Endothelial cell (in vitro differentiated cells): ENCODE data around the gene FCHSD2. TPM values are rescaled to one million over a fixed set of nuclear protein-coding genes. Genes with fewer than 3 reads are reported as not detected.
"Not testable (repeated sequence)": the region's sequence is repeated elsewhere in the genome, so short reads cannot be mapped to it uniquely, and the experiment has no call there.

Experiments
- DNase-seq: peaks from one replicate; pipeline ENCODE4 v3.0.0; 2021; ENCODE audit warnings: low spot score
- H3K27ac Mint-ChIP-seq: one replicate; pipeline ENCODE4 v1.8.0; 2021; ENCODE audit warnings: mixed read lengths, inconsistent platforms; ENCODE audit not compliant: unreplicated experiment
- H3K27me3 Mint-ChIP-seq: one replicate; pipeline ENCODE4 v1.8.0; 2021; ENCODE audit warnings: mild to moderate bottlenecking, moderate library complexity, mixed read lengths, inconsistent platforms; ENCODE audit not compliant: unreplicated experiment
- H3K36me3 Mint-ChIP-seq: one replicate; pipeline ENCODE4 v1.8.0; 2021; ENCODE audit warnings: mild to moderate bottlenecking, low read depth, mixed read lengths, inconsistent platforms; ENCODE audit not compliant: unreplicated experiment
- H3K4me1 Mint-ChIP-seq: one replicate; pipeline ENCODE4 v1.8.0; 2021; ENCODE audit warnings: mild to moderate bottlenecking, mixed read lengths, inconsistent platforms; ENCODE audit not compliant: unreplicated experiment
- H3K4me3 Mint-ChIP-seq: one replicate; pipeline ENCODE4 v1.8.0; 2021; ENCODE audit warnings: mild to moderate bottlenecking, mixed read lengths, inconsistent platforms; ENCODE audit not compliant: unreplicated experiment
- H3K9me3 Mint-ChIP-seq: one replicate; pipeline ENCODE4 v1.8.0; 2021; ENCODE audit warnings: mixed read lengths, inconsistent platforms; ENCODE audit not compliant: unreplicated experiment
- total RNA-seq: library from RNA; stranded (reverse); fragmentation: NEBNext Ultra II Directional; extraction: Animal tissue kit (Norgen Biotek cat#: 25700); gene quantifications from one replicate; pipeline ENCODE4 v1.2.1, GENCODE V29; 2021; ENCODE audit not compliant: unreplicated experiment
- TF ChIP-seq, protein P1 (sequence below): fragments of 200-600 bp; sonication (generic); IDR thresholded peaks from one replicate; pipeline ENCODE4 v1.5.0; 2021; ENCODE audit warnings: antibody characterized with exemption; ENCODE audit not compliant: unreplicated experiment

The FCHSD2 gene
- total RNA-seq, 1 donor from 2014 or later: 45.3 TPM

DNA sequence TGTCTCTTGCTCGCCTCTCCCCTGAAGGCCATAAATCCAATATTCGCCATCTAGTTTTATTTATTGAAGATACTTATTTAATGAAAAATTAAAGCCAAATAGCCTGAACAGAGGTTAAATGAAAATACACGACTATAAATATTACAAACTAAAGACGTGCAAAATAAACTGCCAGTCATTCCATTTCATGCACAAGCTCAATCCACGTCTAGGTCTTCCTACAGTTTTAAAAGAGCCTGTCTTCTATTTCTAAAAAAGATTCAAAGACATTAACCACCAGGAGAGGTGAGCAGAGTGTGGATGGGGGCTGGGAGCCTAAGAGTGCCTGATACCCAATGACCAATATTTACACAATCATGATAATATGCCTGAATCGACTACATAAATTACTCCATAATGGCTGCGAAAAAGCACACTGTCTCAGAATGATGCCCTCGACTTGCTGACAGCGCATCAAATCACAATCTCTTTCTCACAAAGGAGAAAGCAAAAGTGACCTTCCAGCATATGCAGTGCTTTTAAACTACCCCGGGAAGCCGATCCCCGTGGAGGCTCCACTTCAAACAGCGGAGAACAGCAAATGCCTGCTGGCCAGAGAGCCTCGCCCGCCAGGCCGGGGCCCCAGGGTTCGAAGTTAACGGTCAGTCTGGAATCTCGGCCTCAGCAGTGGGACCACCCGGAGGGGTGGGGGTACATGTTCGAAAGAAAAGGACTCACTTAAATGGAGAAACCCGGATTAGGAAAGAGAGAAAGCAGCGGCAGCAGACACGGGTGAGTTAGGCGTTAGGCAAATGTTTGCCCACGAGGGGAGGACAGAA lies 1.7 kb downstream of the FCHSD2 start:
- peak overlapping the region; percentile 97 for H3K27ac Mint-ChIP-seq
- H3K27me3 Mint-ChIP-seq: peaks cover 21% of the 10 kb centered on the region
- peak; percentile 37 for DNase-seq
- H3K36me3 Mint-ChIP-seq: peaks cover 10% of the 10 kb centered on the region
- TF ChIP-seq, protein P1, sequence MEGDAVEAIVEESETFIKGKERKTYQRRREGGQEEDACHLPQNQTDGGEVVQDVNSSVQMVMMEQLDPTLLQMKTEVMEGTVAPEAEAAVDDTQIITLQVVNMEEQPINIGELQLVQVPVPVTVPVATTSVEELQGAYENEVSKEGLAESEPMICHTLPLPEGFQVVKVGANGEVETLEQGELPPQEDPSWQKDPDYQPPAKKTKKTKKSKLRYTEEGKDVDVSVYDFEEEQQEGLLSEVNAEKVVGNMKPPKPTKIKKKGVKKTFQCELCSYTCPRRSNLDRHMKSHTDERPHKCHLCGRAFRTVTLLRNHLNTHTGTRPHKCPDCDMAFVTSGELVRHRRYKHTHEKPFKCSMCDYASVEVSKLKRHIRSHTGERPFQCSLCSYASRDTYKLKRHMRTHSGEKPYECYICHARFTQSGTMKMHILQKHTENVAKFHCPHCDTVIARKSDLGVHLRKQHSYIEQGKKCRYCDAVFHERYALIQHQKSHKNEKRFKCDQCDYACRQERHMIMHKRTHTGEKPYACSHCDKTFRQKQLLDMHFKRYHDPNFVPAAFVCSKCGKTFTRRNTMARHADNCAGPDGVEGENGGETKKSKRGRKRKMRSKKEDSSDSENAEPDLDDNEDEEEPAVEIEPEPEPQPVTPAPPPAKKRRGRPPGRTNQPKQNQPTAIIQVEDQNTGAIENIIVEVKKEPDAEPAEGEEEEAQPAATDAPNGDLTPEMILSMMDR: no peak
- H3K4me3 Mint-ChIP-seq: peak overlapping the region; percentile 99
- no peaks in the 10 kb centered on the region for H3K9me3 Mint-ChIP-seq
- H3K4me1 Mint-ChIP-seq: peaks cover 39% of the 10 kb centered on the region

DNA sequence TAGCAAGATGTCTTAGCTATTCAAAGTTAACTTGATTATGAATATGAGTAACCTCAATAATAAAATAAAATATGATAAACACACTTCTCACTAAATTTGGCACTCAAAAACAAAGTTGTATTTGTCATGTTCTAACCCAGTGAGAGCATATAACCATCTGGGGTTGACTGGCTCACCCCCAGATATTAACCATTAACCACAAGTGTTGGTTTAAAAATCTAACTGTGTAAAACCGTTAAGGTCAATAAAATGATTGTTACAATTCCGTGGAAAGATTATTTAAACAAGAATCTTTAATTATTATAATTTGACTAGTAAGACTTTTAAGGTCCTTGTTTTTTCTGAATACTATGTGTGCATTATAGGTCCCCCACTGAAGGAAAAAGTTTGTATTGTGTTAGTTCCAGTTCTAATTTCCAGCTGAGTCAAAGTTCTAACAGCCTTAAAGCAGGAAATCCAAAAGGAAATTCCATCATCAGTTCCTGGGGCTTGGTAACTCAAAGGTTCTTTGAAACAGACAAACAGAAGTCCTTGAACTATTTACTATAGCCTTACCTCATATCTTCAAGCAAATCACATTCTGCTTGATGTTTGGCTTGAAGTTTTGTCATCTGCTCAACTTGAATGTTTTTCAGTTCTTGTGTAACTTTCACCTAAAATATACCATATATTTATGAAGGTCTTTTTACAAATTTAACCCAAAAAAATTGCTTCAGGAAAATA lies 2.5 kb downstream of the FCHSD2 start:
- peaks cover 10% of the 10 kb centered on the region for H3K36me3 Mint-ChIP-seq
- TF ChIP-seq, protein P1: no peak
- peak overlapping the region; percentile 99 for H3K4me3 Mint-ChIP-seq
- peak overlapping the region; percentile 97 for H3K27ac Mint-ChIP-seq
- no peaks in the 10 kb centered on the region for H3K9me3 Mint-ChIP-seq
- no peak for DNase-seq
- peaks cover 39% of the 10 kb centered on the region for H3K4me1 Mint-ChIP-seq
- H3K27me3 Mint-ChIP-seq: peaks cover 17% of the 10 kb centered on the region

DNA sequence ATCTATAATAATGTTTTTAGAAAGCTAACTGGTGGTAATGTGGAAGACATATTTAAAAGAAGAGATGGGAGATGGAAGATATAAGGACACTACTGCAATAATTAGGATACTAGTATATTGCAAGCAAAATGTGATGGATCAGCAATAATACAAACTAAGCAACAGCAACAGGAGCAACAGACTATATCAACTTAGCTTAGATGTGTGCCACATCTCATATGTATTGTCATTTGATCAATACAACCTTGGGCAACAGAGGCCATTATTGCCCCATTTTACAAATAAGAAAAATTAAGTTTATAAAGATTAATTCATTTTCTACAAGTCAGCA lies 4.2 kb downstream of the FCHSD2 start:
- H3K4me3 Mint-ChIP-seq: peak overlapping the region; percentile 30
- TF ChIP-seq, protein P1: no peak

DNA sequence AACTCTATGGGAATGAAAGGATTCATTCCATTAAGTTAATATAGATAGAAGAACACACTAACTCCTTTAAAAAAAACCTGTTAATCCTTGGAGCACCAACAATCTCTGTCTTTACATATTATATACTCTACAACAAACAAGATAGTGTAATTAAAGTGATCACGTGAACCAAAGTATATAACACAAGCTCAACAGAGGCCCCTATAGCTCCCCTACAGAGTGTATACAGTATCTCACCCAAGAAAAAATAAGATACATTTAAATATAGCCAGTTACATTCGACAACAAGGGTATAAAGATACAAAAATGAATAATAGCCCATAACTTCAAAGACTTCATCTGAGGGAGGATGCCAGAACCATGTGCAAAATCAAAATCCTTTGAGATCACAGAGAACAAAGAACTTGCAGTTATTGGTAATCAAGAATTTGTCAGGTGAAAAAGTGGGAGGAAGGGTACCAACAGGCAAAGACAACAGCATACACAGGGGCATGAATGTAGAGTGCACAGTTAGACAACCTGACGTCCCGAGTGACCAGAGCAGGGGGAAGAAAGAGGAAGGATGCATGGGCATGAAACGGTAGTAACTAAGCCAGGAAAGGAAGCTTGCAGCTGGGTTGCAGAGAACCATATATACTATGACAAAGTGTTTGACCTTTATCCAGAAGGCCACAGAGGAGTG lies 4.7 kb downstream of the FCHSD2 start:
- DNase-seq: no peak
- peak overlapping the region; percentile 14 for H3K27ac Mint-ChIP-seq
- TF ChIP-seq, protein P1: no peak
- peak overlapping the region; percentile 30 for H3K4me3 Mint-ChIP-seq
- peaks cover 27% of the 10 kb centered on the region for H3K4me1 Mint-ChIP-seq
- peaks cover 9% of the 10 kb centered on the region for H3K27me3 Mint-ChIP-seq
- H3K36me3 Mint-ChIP-seq: peaks cover 10% of the 10 kb centered on the region
- H3K9me3 Mint-ChIP-seq: no peaks in the 10 kb centered on the region

More for the DNA sequence above, 4.2 kb downstream of the FCHSD2 start:
- Mint-ChIP-seq H3K9me3 (no peaks in the 10 kb centered on the region), H3K27ac (peak overlapping the region; percentile 14), H3K4me1 (peaks cover 30% of the 10 kb centered on the region), H3K36me3 (peaks cover 10% of the 10 kb centered on the region), H3K27me3 (peaks cover 11% of the 10 kb centered on the region)
- DNase-seq: no peak

DNA sequence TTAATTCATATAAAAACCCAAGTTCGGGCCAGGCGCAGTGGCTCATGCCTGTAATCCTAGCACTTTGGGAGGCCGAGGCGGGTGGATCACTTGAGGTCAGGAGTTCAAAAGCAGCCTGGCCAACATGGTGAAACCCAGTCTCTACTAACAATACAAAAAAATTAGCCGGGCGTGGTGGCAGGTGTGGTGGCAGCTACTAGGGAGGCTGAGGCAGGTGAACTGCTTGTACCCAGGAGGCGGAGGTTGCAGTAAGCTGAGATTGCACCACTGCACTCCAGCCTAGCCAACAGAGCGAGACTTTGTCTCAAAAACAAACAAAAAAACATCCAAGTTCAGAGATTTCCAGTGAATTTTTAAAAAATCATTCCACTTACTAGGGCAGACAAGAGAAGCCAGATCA lies 5.4 kb downstream of the FCHSD2 start:
- Mint-ChIP-seq H3K36me3 (peaks cover 10% of the 10 kb centered on the region), H3K4me1 (peaks cover 27% of the 10 kb centered on the region)
- not testable (repeated sequence) for DNase-seq, H3K4me3 Mint-ChIP-seq, H3K27ac Mint-ChIP-seq, H3K9me3 Mint-ChIP-seq, H3K27me3 Mint-ChIP-seq
